GM12874 (cell line): ENCODE data around the gene TCTN3.
A peak's percentile ranks its signal among the peaks of the same experiment; 100 is the strongest.

ENCODE experiments used
- TF ChIP-seq, protein P1 (sequence below): IDR thresholded peaks from 2 replicates; pipeline ENCODE4 v1.5.1; 2011; ENCODE audit warnings: low read depth, mild to moderate bottlenecking, control low read depth, low read length, moderate library complexity; ENCODE audit not compliant: insufficient read depth

TCTN3 gene, protein sequence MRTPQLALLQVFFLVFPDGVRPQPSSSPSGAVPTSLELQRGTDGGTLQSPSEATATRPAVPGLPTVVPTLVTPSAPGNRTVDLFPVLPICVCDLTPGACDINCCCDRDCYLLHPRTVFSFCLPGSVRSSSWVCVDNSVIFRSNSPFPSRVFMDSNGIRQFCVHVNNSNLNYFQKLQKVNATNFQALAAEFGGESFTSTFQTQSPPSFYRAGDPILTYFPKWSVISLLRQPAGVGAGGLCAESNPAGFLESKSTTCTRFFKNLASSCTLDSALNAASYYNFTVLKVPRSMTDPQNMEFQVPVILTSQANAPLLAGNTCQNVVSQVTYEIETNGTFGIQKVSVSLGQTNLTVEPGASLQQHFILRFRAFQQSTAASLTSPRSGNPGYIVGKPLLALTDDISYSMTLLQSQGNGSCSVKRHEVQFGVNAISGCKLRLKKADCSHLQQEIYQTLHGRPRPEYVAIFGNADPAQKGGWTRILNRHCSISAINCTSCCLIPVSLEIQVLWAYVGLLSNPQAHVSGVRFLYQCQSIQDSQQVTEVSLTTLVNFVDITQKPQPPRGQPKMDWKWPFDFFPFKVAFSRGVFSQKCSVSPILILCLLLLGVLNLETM

DNA sequence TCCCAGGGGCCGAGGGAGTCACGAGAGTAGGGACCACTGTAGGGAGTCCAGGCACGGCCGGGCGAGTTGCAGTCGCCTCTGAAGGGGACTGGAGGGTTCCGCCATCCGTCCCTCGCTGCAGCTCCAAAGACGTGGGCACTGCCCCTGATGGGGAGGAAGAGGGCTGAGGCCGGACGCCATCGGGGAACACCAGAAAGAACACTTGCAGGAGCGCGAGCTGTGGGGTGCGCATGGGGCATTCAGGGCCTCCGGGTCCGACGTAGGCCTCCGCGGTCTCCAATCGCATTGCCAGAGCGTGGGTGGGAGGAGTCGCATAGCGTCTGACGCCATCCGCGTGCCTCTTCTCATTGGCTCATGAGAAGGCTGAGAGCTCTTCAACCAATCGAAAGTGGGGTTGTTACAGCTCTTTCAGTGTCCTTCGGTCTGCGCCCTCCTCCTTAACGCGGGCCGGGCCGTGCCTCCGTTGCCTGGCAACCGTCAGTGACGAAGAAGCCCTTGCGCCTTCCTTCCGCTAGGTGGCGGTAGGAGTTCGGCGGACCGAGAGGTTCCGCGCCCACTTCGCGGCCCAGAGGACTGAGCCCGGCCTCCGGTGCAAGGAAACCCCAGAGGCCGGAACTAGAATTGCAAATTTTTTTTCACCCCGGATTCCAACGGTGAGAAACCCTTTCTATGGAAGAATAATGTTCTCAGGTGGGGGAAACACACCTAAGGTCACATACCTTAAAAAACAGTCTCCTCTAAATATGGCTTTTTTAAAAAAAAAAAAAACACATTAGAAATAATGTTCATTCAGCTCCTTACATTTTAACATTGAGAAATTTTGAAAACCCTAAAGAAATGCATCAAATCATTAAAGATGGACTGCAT lies at the start of gene TCTN3:
Gene TCTN3 (minus strand): TSS at position 260 of the 867 bp plus-strand sequence. CDS start 28 bp downstream, at position 232.
- TF ChIP-seq, protein P1, sequence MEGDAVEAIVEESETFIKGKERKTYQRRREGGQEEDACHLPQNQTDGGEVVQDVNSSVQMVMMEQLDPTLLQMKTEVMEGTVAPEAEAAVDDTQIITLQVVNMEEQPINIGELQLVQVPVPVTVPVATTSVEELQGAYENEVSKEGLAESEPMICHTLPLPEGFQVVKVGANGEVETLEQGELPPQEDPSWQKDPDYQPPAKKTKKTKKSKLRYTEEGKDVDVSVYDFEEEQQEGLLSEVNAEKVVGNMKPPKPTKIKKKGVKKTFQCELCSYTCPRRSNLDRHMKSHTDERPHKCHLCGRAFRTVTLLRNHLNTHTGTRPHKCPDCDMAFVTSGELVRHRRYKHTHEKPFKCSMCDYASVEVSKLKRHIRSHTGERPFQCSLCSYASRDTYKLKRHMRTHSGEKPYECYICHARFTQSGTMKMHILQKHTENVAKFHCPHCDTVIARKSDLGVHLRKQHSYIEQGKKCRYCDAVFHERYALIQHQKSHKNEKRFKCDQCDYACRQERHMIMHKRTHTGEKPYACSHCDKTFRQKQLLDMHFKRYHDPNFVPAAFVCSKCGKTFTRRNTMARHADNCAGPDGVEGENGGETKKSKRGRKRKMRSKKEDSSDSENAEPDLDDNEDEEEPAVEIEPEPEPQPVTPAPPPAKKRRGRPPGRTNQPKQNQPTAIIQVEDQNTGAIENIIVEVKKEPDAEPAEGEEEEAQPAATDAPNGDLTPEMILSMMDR, result peak; percentile 96

DNA sequence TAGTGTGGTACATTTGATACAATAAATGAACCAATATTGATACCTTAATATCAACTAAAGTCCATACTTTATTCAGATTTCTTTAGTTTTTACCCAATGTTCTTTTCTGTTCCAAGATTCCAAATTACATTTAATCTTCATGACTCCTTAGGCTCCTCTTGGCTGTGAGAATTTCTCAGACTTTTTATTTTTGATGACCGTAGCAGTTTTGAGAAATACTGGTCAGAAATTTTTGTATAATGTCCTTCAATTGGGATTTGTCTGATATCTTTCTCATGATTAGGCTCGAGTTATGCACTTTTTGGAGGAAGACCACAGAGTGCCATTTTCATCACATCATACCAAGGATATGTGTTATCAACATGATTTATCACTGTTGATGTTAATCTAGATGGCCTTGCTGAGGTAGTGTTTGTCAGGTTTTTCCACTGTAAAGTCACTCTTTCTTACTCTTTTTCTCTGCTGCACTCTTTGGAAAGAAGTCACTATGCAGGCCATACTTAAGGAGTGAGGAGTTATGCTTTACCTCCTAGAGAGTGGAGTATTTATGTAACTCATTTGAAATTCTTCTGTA lies 49.3 kb upstream of the TCTN3 start:
- TF ChIP-seq, protein P1, result no peak

DNA sequence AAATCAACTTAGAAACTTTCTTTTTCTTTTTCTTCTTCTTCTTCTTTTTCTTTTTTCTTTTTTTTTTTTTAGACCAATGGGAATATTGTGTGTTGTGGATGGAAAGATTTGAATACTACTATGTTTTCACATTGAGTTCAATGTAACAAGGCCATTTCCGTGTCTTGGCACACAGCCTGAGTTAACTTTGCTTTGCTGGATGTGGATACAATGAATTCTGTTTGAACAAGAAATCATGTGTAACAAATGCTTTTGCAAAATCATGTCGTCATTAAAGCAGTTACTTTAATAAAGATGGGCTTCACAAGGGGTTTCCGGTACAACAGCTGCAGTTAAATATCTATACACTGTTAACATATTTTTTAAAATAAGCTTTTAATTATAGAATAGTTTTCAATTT lies 48.8 kb upstream of the TCTN3 start:
- TF ChIP-seq, protein P1, result no peak

DNA sequence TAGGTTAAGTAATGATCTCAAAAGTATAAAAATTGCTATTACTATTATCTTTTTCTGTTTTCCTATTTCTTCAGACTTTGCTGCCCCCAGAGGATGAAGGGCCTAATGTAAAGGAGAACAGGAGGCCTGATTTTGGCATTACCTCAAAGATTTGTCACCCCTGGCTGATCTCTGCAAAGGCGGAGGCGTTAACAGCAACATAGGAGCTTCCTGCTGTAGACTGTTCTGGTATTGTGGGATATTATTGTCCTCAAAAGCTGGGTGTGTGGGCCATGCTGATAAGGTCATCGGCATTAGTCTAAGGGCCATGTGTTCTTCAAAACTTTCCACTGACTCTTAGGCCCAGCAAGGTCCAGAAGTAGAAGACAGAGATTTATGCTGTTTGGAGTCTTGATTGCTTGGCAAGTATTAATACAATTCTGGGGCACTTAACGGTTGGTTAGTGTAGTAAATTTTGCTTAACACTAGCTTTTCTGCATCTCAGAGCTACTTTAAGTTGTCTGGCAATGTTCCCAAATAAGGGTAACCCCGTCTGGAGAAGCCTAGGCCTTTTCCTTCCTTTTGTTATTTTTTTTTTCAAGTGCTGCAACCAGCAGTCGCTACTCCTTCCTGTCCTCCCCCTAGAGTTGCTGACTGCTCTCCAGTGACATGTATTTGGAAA lies 48.2 kb upstream of the TCTN3 start:
- TF ChIP-seq, protein P1, result peak; percentile 44; the same call in 1 of the 2 replicates

DNA sequence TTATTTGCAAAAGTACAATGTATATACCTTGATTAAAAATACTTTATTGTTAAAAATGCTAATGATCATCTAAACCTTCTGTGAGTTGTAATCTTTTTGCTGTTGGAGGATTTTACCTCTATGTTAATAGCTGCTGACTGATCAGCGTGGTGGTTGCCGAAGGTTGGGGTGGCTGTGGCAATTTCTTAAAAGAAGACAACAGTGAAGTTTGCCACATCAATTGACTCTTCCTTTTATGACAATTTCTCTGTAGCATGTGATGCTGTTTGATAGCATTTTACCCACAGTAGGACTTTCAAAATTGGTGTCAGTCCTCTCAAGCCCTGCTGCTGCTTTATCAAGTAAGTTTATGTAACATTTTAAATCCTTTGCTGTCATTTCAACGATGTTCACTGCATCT lies 45.3 kb upstream of the TCTN3 start:
- TF ChIP-seq, protein P1, result no peak

DNA sequence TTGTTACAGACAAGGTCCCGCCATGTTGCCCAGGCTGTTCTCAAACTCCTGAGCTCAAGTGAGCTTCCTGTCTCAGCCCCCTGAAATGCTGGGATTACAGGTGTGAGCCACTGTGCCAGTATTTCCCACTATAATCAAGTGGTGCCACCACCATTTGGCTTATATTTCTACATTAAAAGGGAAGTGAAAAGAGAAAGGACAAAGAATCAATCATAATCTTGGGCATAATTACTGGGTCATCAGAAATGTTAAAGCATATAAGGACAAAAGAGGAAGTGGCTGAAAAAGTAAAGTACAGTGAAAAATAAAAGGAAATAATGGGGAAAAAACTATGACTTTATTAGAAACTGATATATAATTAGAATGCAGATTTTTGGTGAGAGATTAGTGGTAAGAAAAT lies 36.5 kb upstream of the TCTN3 start:
- TF ChIP-seq, protein P1, result no peak
